Cardiac muscle cell (in vitro differentiated cells and primary cell): ENCODE data around the gene ZSCAN21. TPM values are rescaled to one million over a fixed set of nuclear protein-coding genes. Genes with fewer than 3 reads are reported as not detected.
A peak's percentile ranks its signal among the peaks of the same experiment; 100 is the strongest.

ENCODE experiments used
- DNase-seq, 2 donors: peaks; one replicate each; pipeline versions ENCODE4 v3.0.0 to v3.0.0-alpha.2; 2010 to 2017; ENCODE audit warnings: low read depth in 1 of 2, low spot score in 1 of 2
- H3K27ac ChIP-seq: fragments of 200-600 bp; sonication (generic); 2 replicates; pipeline ENCODE4 v1.5.1; 2016
- H3K27me3 ChIP-seq: fragments of 200-600 bp; sonication (generic); 2 replicates; pipeline ENCODE4 v1.6.0; 2016; ENCODE audit warnings: control low read depth
- H3K36me3 ChIP-seq: fragments of 200-600 bp; sonication (generic); 2 replicates; pipeline ENCODE4 v1.5.1; 2016; ENCODE audit warnings: control low read depth
- H3K4me1 ChIP-seq: fragments of 200-600 bp; sonication (generic); 2 replicates; pipeline ENCODE4 v1.8.1; 2017; ENCODE audit warnings: low read depth, mild to moderate bottlenecking, mixed run types
- H3K4me3 ChIP-seq: fragments of 200-600 bp; sonication (generic); 2 replicates; pipeline ENCODE4 v1.5.1; 2016; ENCODE audit warnings: mild to moderate bottlenecking
- H3K9me3 ChIP-seq: fragments of 200-600 bp; sonication (generic); 2 replicates; pipeline ENCODE4 v1.5.1; 2017; ENCODE audit warnings: low read depth, mild to moderate bottlenecking, control low read depth
- polyA plus RNA-seq: library from polyadenylated mRNA; unstranded; fragments of >200 nt; fragmentation: Nextera tagmentation; extraction: Ambion mirVana; gene quantifications from 2 replicates; pipeline ENCODE4 v1.2.1, GENCODE V29; 2016
- total RNA-seq: library from RNA; depleted of rRNA; stranded (reverse); fragments of >200 nt; gene quantifications from 2 replicates; pipeline ENCODE4 v1.2.3, GENCODE V29; 2016
- TF ChIP-seq, protein P1 (sequence below): IDR thresholded peaks from 2 replicates; pipeline ENCODE4 v1.5.1; 2012; ENCODE audit warnings: low read depth, mild to moderate bottlenecking, low read length

Gene ZSCAN21
- total and polyA plus RNA-seq, 2 experiments from 2014 or later: 11.3 to 23.3 TPM

DNA sequence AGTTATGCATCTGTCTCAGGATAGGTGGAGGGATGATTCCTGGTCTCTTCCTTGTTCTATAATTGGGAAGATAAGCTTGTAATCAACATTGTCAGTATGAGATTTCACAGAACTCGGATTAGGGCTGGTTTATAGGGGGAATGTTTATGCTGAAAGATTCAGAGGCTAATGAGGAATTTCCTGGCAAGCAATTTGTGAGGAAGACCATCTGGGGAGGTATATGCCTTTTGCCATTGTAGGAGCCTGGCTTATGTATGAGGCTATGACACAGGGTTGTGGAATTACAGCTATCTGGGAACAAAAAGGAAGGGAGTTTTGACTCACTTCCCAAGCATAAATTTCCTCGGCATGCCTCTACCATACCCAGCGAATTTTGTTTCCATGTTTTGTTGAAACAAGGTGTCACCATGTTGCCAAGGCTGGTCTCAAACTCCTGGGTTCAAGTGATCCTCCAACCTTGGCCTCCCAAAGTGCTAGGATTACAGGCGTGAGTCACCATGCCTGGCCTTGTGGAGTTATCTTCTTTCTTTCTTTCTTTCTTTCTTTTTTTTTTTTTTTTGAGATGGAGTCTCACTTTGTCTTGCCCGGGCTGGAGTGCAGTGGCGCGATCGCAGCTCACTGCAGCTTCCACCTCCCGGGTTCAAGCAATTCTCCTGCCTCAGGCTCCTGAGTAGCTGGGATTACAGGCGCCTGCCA, 37.6 kb downstream of the ZSCAN21 start:
- TF ChIP-seq, protein P1, sequence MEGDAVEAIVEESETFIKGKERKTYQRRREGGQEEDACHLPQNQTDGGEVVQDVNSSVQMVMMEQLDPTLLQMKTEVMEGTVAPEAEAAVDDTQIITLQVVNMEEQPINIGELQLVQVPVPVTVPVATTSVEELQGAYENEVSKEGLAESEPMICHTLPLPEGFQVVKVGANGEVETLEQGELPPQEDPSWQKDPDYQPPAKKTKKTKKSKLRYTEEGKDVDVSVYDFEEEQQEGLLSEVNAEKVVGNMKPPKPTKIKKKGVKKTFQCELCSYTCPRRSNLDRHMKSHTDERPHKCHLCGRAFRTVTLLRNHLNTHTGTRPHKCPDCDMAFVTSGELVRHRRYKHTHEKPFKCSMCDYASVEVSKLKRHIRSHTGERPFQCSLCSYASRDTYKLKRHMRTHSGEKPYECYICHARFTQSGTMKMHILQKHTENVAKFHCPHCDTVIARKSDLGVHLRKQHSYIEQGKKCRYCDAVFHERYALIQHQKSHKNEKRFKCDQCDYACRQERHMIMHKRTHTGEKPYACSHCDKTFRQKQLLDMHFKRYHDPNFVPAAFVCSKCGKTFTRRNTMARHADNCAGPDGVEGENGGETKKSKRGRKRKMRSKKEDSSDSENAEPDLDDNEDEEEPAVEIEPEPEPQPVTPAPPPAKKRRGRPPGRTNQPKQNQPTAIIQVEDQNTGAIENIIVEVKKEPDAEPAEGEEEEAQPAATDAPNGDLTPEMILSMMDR: no peak
- peaks cover 20% of the 10 kb centered on the region for H3K36me3 ChIP-seq
- peak in 1 of 2 donors; percentile 98 for DNase-seq
- peaks cover 3% of the 10 kb centered on the region for H3K4me1 ChIP-seq
- no peaks in the 10 kb centered on the region for H3K9me3 ChIP-seq
- H3K27me3 ChIP-seq: no peaks in the 10 kb centered on the region
- H3K4me3 ChIP-seq: no peak overlapping the region
- H3K27ac ChIP-seq: no peak overlapping the region

DNA sequence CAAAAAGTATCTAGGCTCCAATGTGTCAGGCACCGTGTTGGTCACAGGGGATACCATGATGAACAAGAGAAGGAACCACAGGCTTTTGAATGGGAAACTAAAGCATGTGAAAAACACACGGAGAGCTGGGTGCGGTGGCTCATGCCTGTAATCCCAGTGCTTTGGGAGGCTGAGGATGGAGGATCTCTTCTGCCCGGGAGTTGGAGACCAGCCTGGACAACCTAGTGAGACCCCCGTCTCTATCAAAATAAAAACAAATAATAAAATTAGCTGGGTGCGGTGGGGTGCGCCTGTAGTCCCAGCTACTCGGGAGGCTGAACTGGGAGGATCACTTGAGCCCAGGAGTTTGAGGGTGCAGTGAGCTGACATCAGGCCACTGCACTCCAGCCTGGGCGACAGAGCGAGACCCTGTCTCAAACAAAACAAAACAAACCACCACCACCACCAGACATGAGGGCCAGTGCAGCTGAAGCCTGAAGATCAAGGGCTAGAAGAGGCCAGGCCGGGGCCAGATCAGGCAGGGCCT, 38.6 kb downstream of the ZSCAN21 start:
- TF ChIP-seq, protein P1: no peak
- H3K4me1 ChIP-seq: peaks cover 2% of the 10 kb centered on the region
- no peaks in the 10 kb centered on the region for H3K9me3 ChIP-seq
- DNase-seq: no peak
- H3K36me3 ChIP-seq: peaks cover 29% of the 10 kb centered on the region
- no peaks in the 10 kb centered on the region for H3K27me3 ChIP-seq
- peak overlapping the region; percentile 80 for H3K27ac ChIP-seq
- H3K4me3 ChIP-seq: peak overlapping the region; percentile 67

DNA sequence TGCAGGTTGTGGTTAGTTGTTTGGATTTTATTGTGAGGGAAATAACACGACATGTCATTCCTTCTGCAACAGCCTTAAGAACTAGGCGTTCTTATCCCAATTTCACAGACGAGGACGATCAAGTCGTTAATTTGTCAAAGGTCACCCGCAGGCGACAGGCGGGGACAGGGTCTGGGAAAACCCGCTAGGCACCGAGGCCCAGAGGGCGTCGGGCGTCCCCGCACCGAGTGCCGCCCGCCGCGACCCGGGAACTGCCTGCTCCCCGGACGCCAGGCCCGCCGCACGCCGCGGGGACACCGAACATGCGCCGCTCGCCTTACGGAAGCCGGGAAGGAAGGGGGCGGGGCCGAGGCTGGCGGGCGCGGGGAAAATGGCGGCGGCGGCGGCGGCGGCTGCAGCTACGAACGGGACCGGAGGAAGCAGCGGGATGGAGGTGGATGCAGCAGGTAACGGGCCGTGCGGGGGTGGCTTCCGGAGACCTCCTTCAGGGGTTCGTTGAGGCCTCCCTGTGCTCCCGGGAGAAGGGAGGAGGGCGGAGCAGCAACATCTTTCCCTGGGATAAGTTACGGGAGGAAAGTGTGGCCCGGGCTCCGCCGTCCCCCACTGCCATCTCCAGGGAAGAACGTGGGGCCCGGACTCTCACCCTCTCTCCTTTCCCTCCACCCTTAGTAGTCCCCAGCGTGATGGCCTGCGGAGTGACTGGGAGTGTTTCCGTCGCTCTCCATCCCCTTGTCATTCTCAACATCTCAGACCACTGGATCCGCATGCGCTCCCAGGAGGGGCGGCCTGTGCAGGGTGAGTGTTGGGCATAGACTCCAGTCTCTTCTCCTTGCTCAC, 39.3 kb downstream of the ZSCAN21 start, which contains the start of gene COPS6:
COPS6 (plus strand) TSS at position 349 of the 837 bp plus-strand sequence; CDS start at position 371, 22 bp downstream.
- DNase-seq: peak; percentile 81 to 85
- H3K9me3 ChIP-seq: no peaks in the 10 kb centered on the region
- peaks cover 2% of the 10 kb centered on the region for H3K4me1 ChIP-seq
- peaks cover 34% of the 10 kb centered on the region for H3K36me3 ChIP-seq
- TF ChIP-seq, protein P1: no peak
- no peaks in the 10 kb centered on the region for H3K27me3 ChIP-seq
- peak within 1 kb of the TSS; percentile 80 for H3K27ac ChIP-seq
- H3K4me3 ChIP-seq: peak within 1 kb of the TSS; percentile 67

- peak overlapping the region; percentile 67 for H3K4me3 ChIP-seq
- TF ChIP-seq, protein P1: no peak
- H3K27ac ChIP-seq: peak overlapping the region; percentile 80
- H3K4me1 ChIP-seq: peaks cover 2% of the 10 kb centered on the region
- H3K36me3 ChIP-seq: peaks cover 42% of the 10 kb centered on the region
- no peak for DNase-seq
- no peaks in the 10 kb centered on the region for H3K9me3 ChIP-seq
- no peaks in the 10 kb centered on the region for H3K27me3 ChIP-seq
Measured at GRCh38 chr7:100089458-100090196, 40.1 kb downstream of the ZSCAN21 start.
